Chondrocyte (in vitro differentiated cells): Measurements from ENCODE around the gene TRAK2. TPM values are rescaled to one million over a fixed set of nuclear protein-coding genes. Genes with fewer than 3 reads are reported as not detected.

Experiments
- DNase-seq: peaks from one replicate; pipeline ENCODE4 v3.0.0; 2021; ENCODE audit warnings: mixed read lengths, low spot score
- H3K27ac Mint-ChIP-seq: one replicate; pipeline ENCODE4 v1.8.0; 2021; ENCODE audit warnings: mild to moderate bottlenecking, moderate library complexity, mixed read lengths; ENCODE audit not compliant: unreplicated experiment
- H3K27me3 Mint-ChIP-seq: 2 replicates; pipeline ENCODE4 v1.8.0; 2021; ENCODE audit warnings: low read depth, mixed read lengths
- H3K36me3 Mint-ChIP-seq: 2 replicates; pipeline ENCODE4 v1.8.0; 2021; ENCODE audit warnings: low read depth, mixed read lengths
- H3K4me1 Mint-ChIP-seq: 2 replicates; pipeline ENCODE4 v1.8.0; 2021; ENCODE audit warnings: low read depth, mild to moderate bottlenecking, mixed read lengths
- H3K4me3 Mint-ChIP-seq: one replicate; pipeline ENCODE4 v1.8.0; 2021; ENCODE audit warnings: mild to moderate bottlenecking, moderate library complexity, mixed read lengths; ENCODE audit not compliant: unreplicated experiment
- H3K9me3 Mint-ChIP-seq: 2 replicates; pipeline ENCODE4 v1.8.0; 2021; ENCODE audit warnings: low read depth, mixed read lengths
- CTCF ChIP-seq: fragments of 200-600 bp; sonication (generic); IDR thresholded peaks from 2 replicates; pipeline ENCODE4 v1.5.0; 2021; ENCODE audit warnings: antibody characterized with exemption, mild to moderate bottlenecking, moderate library complexity
- total RNA-seq: library from RNA; stranded (reverse); gene quantifications from 3 replicates; pipeline ENCODE4 v1.2.1, GENCODE V29; 2021

The TRAK2 gene
- total RNA-seq, 1 donor from 2014 or later = 48.4 TPM

GRCh38 chr2:201464547-201464946 lies 13.3 kb upstream of the TRAK2 start:
- H3K27ac Mint-ChIP-seq = peak overlapping the region; percentile 46
- no peak for DNase-seq

GRCh38 chr2:201460532-201460931 lies 9.3 kb upstream of the TRAK2 start:
- TF ChIP-seq CTCF = no peak
- Mint-ChIP-seq H3K4me1 (peaks cover 6% of the 10 kb centered on the region), H3K27me3 (no peaks in the 10 kb centered on the region), H3K4me3 (no peak overlapping the region), H3K27ac (no peak overlapping the region), H3K36me3 (peaks cover 38% of the 10 kb centered on the region), H3K9me3 (peaks cover 14% of the 10 kb centered on the region)
- DNase-seq = no peak

More at GRCh38 chr2:201464547-201464946, 13.3 kb upstream of the TRAK2 start:
- peaks cover 14% of the 10 kb centered on the region for H3K9me3 Mint-ChIP-seq
- peaks cover 35% of the 10 kb centered on the region for H3K36me3 Mint-ChIP-seq
- no peaks in the 10 kb centered on the region for H3K27me3 Mint-ChIP-seq
- H3K4me1 Mint-ChIP-seq = peaks cover 36% of the 10 kb centered on the region
- no peak for TF ChIP-seq CTCF
- H3K4me3 Mint-ChIP-seq = no peak overlapping the region

GRCh38 chr2:201458381-201458780 lies 7.1 kb upstream of the TRAK2 start:
- Mint-ChIP-seq H3K36me3 (peaks cover 35% of the 10 kb centered on the region), H3K9me3 (peaks cover 14% of the 10 kb centered on the region), H3K27me3 (no peaks in the 10 kb centered on the region), H3K4me3 (no peak overlapping the region), H3K4me1 (no peaks in the 10 kb centered on the region), H3K27ac (no peak overlapping the region)
- TF ChIP-seq CTCF = no peak
- no peak for DNase-seq

GRCh38 chr2:201452922-201453643 lies 1.8 kb upstream of the TRAK2 start:
- Mint-ChIP-seq H3K27me3 (no peaks in the 10 kb centered on the region), H3K9me3 (no peaks in the 10 kb centered on the region), H3K4me3 (peak overlapping the region; percentile 76), H3K36me3 (peaks cover 1% of the 10 kb centered on the region), H3K27ac (no peak overlapping the region), H3K4me1 (peaks cover 28% of the 10 kb centered on the region)
- no peak for DNase-seq
- TF ChIP-seq CTCF = no peak

- TF ChIP-seq CTCF = peak; percentile 47
- Mint-ChIP-seq H3K4me3 (peak overlapping the region; percentile 76), H3K27ac (peak overlapping the region; percentile 64), H3K27me3 (no peaks in the 10 kb centered on the region), H3K4me1 (peaks cover 28% of the 10 kb centered on the region), H3K36me3 (peaks cover 1% of the 10 kb centered on the region), H3K9me3 (no peaks in the 10 kb centered on the region)
- no peak for DNase-seq
Measured at GRCh38 chr2:201452058-201452921, 1.0 kb upstream of the TRAK2 start.
